Activated CD8-positive, alpha-beta T cell treated with anti-CD3 and anti-CD28 coated beads for 36 hours (primary cell): ENCODE measurements around the gene TGFB3. TPM values are rescaled to one million over a fixed set of nuclear protein-coding genes. Genes with fewer than 3 reads are reported as not detected.

Experiments used
- ATAC-seq: fragments of 200-7000 bp; cut with Tn5 transposase; one replicate; pipeline ENCODE4 v1.10.0; 2021; ENCODE audit warnings: mild to moderate bottlenecking, moderate library complexity
- CTCF ChIA-PET: fragments of 350-600 bp; sonication (Branson Sonifier 250); formaldehyde crosslinking; loops from one replicate; lab custom pipeline; 2021; ENCODE audit warnings: antibody characterized with exemption; lab: Charles Lee
- POLR2A ChIA-PET: fragments of 350-600 bp; sonication (Branson Sonifier 250); formaldehyde crosslinking; loops from one replicate; lab custom pipeline; 2021; ENCODE audit warnings: antibody characterized with exemption; lab: Charles Lee
- DNase-seq: peaks from one replicate; pipeline ENCODE4 v3.0.0-alpha.2; 2020
- H3K27ac Mint-ChIP-seq: one replicate; pipeline ENCODE4 v1.8.0; 2021; ENCODE audit warnings: mild to moderate bottlenecking, mixed read lengths
- H3K27me3 Mint-ChIP-seq: one replicate; pipeline ENCODE4 v1.8.0; 2021; ENCODE audit warnings: mixed read lengths
- H3K36me3 Mint-ChIP-seq: one replicate; pipeline ENCODE4 v1.8.0; 2021; ENCODE audit warnings: low read depth, mixed read lengths
- H3K4me1 Mint-ChIP-seq: one replicate; pipeline ENCODE4 v1.8.0; 2021; ENCODE audit warnings: low read depth, mixed read lengths
- H3K4me3 Mint-ChIP-seq: one replicate; pipeline ENCODE4 v1.8.0; 2021; ENCODE audit warnings: mild to moderate bottlenecking, moderate library complexity, mixed read lengths
- H3K9me3 Mint-ChIP-seq: one replicate; pipeline ENCODE4 v1.8.0; 2021; ENCODE audit warnings: mixed read lengths
- CTCF ChIP-seq: fragments of 200-600 bp; IDR thresholded peaks from one replicate; pipeline ENCODE4 v1.8.0; 2022; ENCODE audit warnings: antibody characterized with exemption, mild to moderate bottlenecking
- intact Hi-C: fragments of 100-400 bp; cut with micrococcal nuclease; formaldehyde crosslinking; loops from one replicate; pipeline ENCODE4 v1.10.0; 2022
- total RNA-seq, 2 experiments: library from RNA; stranded (reverse); gene quantifications; one replicate each; pipeline ENCODE4 v1.2.3, GENCODE V29; 2021

TGFB3 gene
- total RNA-seq, 2 experiments from 2014 or later = 3.4 to 4.2 TPM

DNA sequence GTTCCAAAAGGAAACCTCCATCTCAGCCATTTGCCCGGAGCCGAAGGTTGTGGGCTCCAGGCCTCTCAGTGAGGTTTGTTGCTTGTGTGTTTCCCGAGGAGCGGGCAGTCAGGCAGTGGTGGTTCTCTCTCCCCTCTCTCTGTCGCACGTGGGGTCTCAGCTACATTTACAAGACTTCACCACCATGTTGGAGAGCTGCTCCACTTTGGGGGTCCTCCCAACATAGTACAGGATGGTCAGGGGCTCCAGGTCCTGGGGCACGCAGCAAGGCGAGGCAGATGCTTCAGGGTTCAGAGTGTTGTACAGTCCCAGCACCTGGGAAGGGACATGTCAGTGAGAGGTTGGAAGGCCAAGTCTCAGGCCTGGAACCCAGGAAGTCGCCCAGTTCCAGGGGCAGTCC, 22.8 kb downstream of the TGFB3 start:
- no peak for TF ChIP-seq CTCF
- intact Hi-C loops = no loop called here
- Mint-ChIP-seq H3K4me3 (no peak overlapping the region), H3K36me3 (peaks cover 3% of the 10 kb centered on the region), H3K4me1 (no peaks in the 10 kb centered on the region), H3K27ac (no peak overlapping the region), H3K9me3 (no peaks in the 10 kb centered on the region), H3K27me3 (no peaks in the 10 kb centered on the region)
- CTCF ChIA-PET = interaction anchor here (1.4 kb wide), 1 partner anchor 53 kb away, joined by 3 read pairs; no protein-coding TSS in a partner anchor
- DNase-seq = no peak
- POLR2A ChIA-PET = no interaction called here
- ATAC-seq = no peak

GRCh38 chr14:75952489-75952888, 29.3 kb downstream of the TGFB3 start:
- H3K27me3 Mint-ChIP-seq = no peaks in the 10 kb centered on the region
- no peak for TF ChIP-seq CTCF
- ATAC-seq = no peak
- H3K4me1 Mint-ChIP-seq = no peaks in the 10 kb centered on the region
- ChIA-PET POLR2A (no interaction called here), CTCF (no interaction called here)
- H3K4me3 Mint-ChIP-seq = no peak overlapping the region
- no peak overlapping the region for H3K27ac Mint-ChIP-seq
- DNase-seq = no peak
- H3K36me3 Mint-ChIP-seq = peaks cover 4% of the 10 kb centered on the region
- intact Hi-C loops = no loop called here
- H3K9me3 Mint-ChIP-seq = no peaks in the 10 kb centered on the region

GRCh38 chr14:75946785-75947184, 35.0 kb downstream of the TGFB3 start:
- intact Hi-C loops = no loop called here
- CTCF ChIA-PET = interaction anchor here (1.4 kb wide), 1 partner anchor 40 kb away, joined by 4 read pairs; no protein-coding TSS in a partner anchor
- H3K4me1 Mint-ChIP-seq = no peaks in the 10 kb centered on the region
- no peak for DNase-seq
- POLR2A ChIA-PET = no interaction called here
- no peak for ATAC-seq
- H3K9me3 Mint-ChIP-seq = no peaks in the 10 kb centered on the region
- no peak for TF ChIP-seq CTCF
- no peak overlapping the region for H3K27ac Mint-ChIP-seq
- no peaks in the 10 kb centered on the region for H3K27me3 Mint-ChIP-seq
- H3K4me3 Mint-ChIP-seq = no peak overlapping the region
- H3K36me3 Mint-ChIP-seq = peaks cover 3% of the 10 kb centered on the region

DNA sequence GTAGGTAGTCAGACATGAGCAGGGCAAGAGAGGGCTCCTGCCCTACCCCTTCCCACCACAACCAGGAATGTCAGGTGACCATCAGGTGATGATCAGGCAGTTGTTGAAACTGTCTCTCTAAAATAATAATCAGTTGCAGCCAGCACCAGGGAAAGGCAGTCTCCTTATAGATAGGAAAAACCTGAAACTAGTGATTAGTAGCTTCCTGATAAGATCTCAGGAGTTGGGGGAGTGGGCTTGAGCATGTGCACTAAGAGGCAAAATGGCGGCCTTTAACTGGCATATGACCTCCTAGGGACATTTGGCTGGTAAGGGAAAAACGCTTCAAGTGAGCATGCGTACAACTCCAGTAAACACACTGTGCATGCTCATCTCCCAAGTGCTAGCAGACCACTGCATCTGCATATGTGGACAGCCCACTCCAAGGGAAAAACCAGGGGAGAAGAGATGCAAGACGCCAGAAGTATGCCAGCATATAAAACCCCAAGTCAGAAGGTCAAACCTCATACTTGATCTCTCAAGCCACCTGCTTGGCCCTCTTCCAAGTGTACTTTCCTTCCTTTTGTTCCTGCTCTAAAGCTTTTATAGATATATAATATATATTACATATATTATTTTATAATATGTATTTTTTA, 37.1 kb downstream of the TGFB3 start:
- Mint-ChIP-seq H3K27me3 (no peaks in the 10 kb centered on the region), H3K4me1 (no peaks in the 10 kb centered on the region), H3K27ac (no peak overlapping the region), H3K36me3 (peaks cover 2% of the 10 kb centered on the region), H3K9me3 (no peaks in the 10 kb centered on the region), H3K4me3 (no peak overlapping the region)
- ATAC-seq (no peak), DNase-seq (no peak)
- ChIA-PET CTCF (no interaction called here), POLR2A (no interaction called here)
- intact Hi-C loops = no loop called here
- no peak for TF ChIP-seq CTCF

DNA sequence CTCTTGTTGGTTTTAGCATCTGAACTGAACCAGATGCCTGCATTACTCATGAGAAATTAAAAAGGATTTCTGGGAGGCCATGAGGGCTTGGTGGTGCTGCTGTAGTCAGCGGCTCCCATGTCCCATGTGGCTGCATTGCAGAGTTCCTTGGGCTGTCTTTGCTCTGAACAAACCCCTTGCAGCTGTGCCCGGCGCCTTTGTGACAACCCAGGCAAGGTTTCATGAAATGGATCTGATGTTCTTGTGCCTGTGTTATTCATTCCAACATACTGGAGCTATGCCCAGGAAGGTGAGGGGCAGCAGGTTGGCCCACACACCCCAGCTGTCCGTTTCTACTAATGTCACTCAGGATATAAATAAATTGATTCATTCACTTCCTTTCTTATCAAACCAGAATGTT, 40.8 kb downstream of the TGFB3 start:
- peaks cover 2% of the 10 kb centered on the region for H3K36me3 Mint-ChIP-seq
- ChIA-PET CTCF (interaction anchor here (1.1 to 1.2 kb wide), 2 partner anchors 34 to 231 kb away, joined by 3 to 6 read pairs; no protein-coding TSS in a partner anchor), POLR2A (no interaction called here)
- ATAC-seq (no peak), DNase-seq (no peak)
- no peak overlapping the region for H3K4me3 Mint-ChIP-seq
- H3K9me3 Mint-ChIP-seq = no peaks in the 10 kb centered on the region
- no peak for TF ChIP-seq CTCF
- H3K27ac Mint-ChIP-seq = no peak overlapping the region
- H3K27me3 Mint-ChIP-seq = no peaks in the 10 kb centered on the region
- intact Hi-C loops = no loop called here
- H3K4me1 Mint-ChIP-seq = no peaks in the 10 kb centered on the region
